ENCODE data around the gene LCN10. TPM values are rescaled to one million over a fixed set of nuclear protein-coding genes. Genes with fewer than 3 reads are reported as not detected.

LCN10 gene
- total and polyA plus RNA-seq, 2 donors (not counting 3 experiments of a cell fraction or from before 2014, with no cell fraction given), result not detected

DNA sequence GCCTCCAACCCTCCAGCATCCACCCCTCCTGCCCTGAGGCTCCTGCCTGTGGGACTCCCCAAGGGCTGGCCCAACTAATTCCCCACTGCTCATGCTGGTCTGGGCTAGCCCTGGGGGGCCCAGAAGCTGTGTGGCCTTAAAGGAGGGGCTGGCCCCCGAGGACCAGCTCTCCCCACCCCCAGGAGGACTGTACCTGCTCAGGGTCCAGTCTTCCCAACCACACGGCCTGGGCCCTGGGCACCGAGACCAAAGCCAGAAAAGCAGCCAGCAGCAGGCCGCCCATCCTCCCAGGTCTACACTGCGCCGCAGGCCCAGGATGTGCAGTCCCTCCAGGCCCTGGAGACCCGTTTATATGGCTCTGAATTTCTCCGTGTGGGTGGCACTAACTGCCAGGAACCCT lies 5.5 kb upstream of the LCN10 start, which contains the start of gene LCN6:
LCN6 (minus strand) TSS at position 325 of the 400 bp plus-strand sequence; CDS start at position 283, 42 bp downstream.
- no peaks in the 10 kb centered on the region for H3K79me2 ChIP-seq (ENCODE audit: control insufficient read depth, insufficient read depth, low read length)
- no peaks in the 10 kb centered on the region for H3K4me1 ChIP-seq (ENCODE audit: control insufficient read depth, extremely low read depth, insufficient read depth, low read length)
- no peaks in the 10 kb centered on the region for H3K9me3 ChIP-seq (replicated peaks; ENCODE audit: control insufficient read depth, insufficient read depth, low read length)
- BruUV-seq (replicated peaks), result no TSS peak
- peaks cover 3 to 5% of the 10 kb centered on the region in 2 experiments for H3K27me3 ChIP-seq (ENCODE audit: control insufficient read depth in 2 of 2, insufficient read depth in 2 of 2, low read length in 2 of 2)
- H3K36me3 ChIP-seq (ENCODE audit: control insufficient read depth in 2 of 2, extremely low read depth in 1 of 2, insufficient read depth in 2 of 2, low read length in 2 of 2), result no peaks in the 10 kb centered on the region
- dilution Hi-C loops (cut with MboI; ENCODE audit: extremely low pct_ligation_motif_present, low sequenced_read_pairs), result no loop called here
- no peak within 1 kb of the TSS for H3K27ac ChIP-seq (ENCODE audit: insufficient read depth, low read depth, low read length)
- TF ChIP-seq FOS (IDR thresholded peaks at IDR 0.05; ENCODE audit: borderline replicate concordance, insufficient read depth, low read length), result no peak
- TF ChIP-seq POLR2AphosphoS5 (IDR thresholded peaks at IDR 0.05; ENCODE audit: insufficient read depth, low read depth, low read length), result no peak
- TF ChIP-seq GATA2 (IDR thresholded peaks at IDR 0.05; ENCODE audit: insufficient read depth, insufficient read length, low read depth, low read length), result no peak
- TF ChIP-seq, protein P1, sequence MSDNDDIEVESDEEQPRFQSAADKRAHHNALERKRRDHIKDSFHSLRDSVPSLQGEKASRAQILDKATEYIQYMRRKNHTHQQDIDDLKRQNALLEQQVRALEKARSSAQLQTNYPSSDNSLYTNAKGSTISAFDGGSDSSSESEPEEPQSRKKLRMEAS (IDR thresholded peaks at IDR 0.05; ENCODE audit: insufficient read depth, insufficient read length), result no peak
- TF ChIP-seq, protein P2, sequence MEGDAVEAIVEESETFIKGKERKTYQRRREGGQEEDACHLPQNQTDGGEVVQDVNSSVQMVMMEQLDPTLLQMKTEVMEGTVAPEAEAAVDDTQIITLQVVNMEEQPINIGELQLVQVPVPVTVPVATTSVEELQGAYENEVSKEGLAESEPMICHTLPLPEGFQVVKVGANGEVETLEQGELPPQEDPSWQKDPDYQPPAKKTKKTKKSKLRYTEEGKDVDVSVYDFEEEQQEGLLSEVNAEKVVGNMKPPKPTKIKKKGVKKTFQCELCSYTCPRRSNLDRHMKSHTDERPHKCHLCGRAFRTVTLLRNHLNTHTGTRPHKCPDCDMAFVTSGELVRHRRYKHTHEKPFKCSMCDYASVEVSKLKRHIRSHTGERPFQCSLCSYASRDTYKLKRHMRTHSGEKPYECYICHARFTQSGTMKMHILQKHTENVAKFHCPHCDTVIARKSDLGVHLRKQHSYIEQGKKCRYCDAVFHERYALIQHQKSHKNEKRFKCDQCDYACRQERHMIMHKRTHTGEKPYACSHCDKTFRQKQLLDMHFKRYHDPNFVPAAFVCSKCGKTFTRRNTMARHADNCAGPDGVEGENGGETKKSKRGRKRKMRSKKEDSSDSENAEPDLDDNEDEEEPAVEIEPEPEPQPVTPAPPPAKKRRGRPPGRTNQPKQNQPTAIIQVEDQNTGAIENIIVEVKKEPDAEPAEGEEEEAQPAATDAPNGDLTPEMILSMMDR (IDR thresholded peaks at IDR 0.05; ENCODE audit: extremely low read depth in 1 of 2, insufficient read depth in 1 of 2, low read depth in 1 of 2, low read length in 2 of 2), result no peak
- no peak for TF ChIP-seq POLR2A (IDR thresholded peaks at IDR 0.05; ENCODE audit: low read depth, low read length)
- TF ChIP-seq MYC (IDR thresholded peaks at IDR 0.05; ENCODE audit: low read depth, low read length), result no peak
- TF ChIP-seq JUN (IDR thresholded peaks at IDR 0.05; ENCODE audit: borderline replicate concordance, insufficient read depth, insufficient read length, low read depth), result no peak
- TF ChIP-seq EZH2 (IDR thresholded peaks at IDR 0.05; ENCODE audit: borderline replicate concordance, low read depth, low read length, severe bottlenecking), result no peak
- no peak for DNase-seq (ENCODE audit: low read depth, low spot score)
- H3K9ac ChIP-seq (replicated peaks; ENCODE audit: extremely low read depth, insufficient read depth, low read length), result no peak within 1 kb of the TSS
- CTCF ChIA-PET, result no interaction called here
- POLR2A ChIA-PET, result no interaction called here
- no peak within 1 kb of the TSS for H3K4me2 ChIP-seq (ENCODE audit: insufficient read depth, low read length)
- no peaks in the 10 kb centered on the region for H3K9me1 ChIP-seq (replicated peaks; ENCODE audit: control insufficient read depth, extremely low read depth, insufficient read depth, low read length)
- intact Hi-C loops (cut with micrococcal nuclease), result no loop called here
- H2AFZ ChIP-seq (ENCODE audit: low read depth, low read length), result no peak within 1 kb of the TSS
- no peaks in the 10 kb centered on the region for H4K20me1 ChIP-seq (replicated peaks; ENCODE audit: control insufficient read depth, extremely low read depth, insufficient read depth, low read length)
- no peak for FAIRE-seq
- no peak within 1 kb of the TSS for H3K4me3 ChIP-seq (replicated peaks in 1 of 3; ENCODE audit: insufficient read depth in 1 of 3, low read depth in 1 of 3, low read length in 3 of 3)
